Measurements from ENCODE around the gene EXOSC10. TPM values are rescaled to one million over a fixed set of nuclear protein-coding genes. Genes with fewer than 3 reads are reported as not detected.

Gene EXOSC10
- total RNA-seq, 1 experiment from 2014 or later, result 57.7 TPM

GRCh38 chr1:11116318-11116717 is 16.6 kb upstream of the EXOSC10 start:
- ChIA-PET CTCF (no interaction called here), POLR2A (ENCODE audit: unreplicated experiment) (no interaction called here)
- Histone ChIP-seq H3K79me2 (ENCODE audit: low read depth) (no peaks in the 10 kb centered on the region), H3K4me2 (no peak overlapping the region), H3F3A (ENCODE audit: insufficient read depth, low read depth) (no peaks in the 10 kb centered on the region), H3K9me2 (ENCODE audit: insufficient read depth) (no peaks in the 10 kb centered on the region), H3K36me3 (ENCODE audit: low read depth) (no peaks in the 10 kb centered on the region), H2AFZ (no peak overlapping the region), H3K27ac (no peak overlapping the region), H3K9me3 (ENCODE audit: insufficient read depth, low read depth) (no peaks in the 10 kb centered on the region), H3K4me1 (replicated peaks; ENCODE audit: insufficient read depth) (no peaks in the 10 kb centered on the region), H4K20me1 (ENCODE audit: insufficient read depth) (no peaks in the 10 kb centered on the region), H3K27me3 (ENCODE audit: insufficient read depth, low read depth) (no peaks in the 10 kb centered on the region), H3K4me3 (no peak overlapping the region)
- intact Hi-C loops (cut with micrococcal nuclease; ENCODE audit: unreplicated experiment), result no loop called here
- no TSS peak for BruUV-seq (replicated peaks)
- no peak for DNase-seq
- TF ChIP-seq CTCF (conservative IDR thresholded peaks at IDR 0.05) (no peak), EZH2 (IDR thresholded peaks at IDR 0.05; ENCODE audit: low read depth) (no peak)

GRCh38 chr1:11114966-11115365 is 15.3 kb upstream of the EXOSC10 start:
- Histone ChIP-seq H3K9me2 (ENCODE audit: insufficient read depth) (no peaks in the 10 kb centered on the region), H3K27me3 (ENCODE audit: insufficient read depth, low read depth) (no peaks in the 10 kb centered on the region), H4K20me1 (ENCODE audit: insufficient read depth) (no peaks in the 10 kb centered on the region), H3K4me2 (no peak overlapping the region), H3K36me3 (ENCODE audit: low read depth) (no peaks in the 10 kb centered on the region), H2AFZ (no peak overlapping the region), H3K79me2 (ENCODE audit: low read depth) (no peaks in the 10 kb centered on the region), H3K27ac (no peak overlapping the region), H3K4me3 (no peak overlapping the region), H3K4me1 (replicated peaks; ENCODE audit: insufficient read depth) (no peaks in the 10 kb centered on the region), H3K9me3 (ENCODE audit: insufficient read depth, low read depth) (no peaks in the 10 kb centered on the region), H3F3A (ENCODE audit: insufficient read depth, low read depth) (no peaks in the 10 kb centered on the region)
- ChIA-PET CTCF (no interaction called here), POLR2A (ENCODE audit: unreplicated experiment) (no interaction called here)
- BruUV-seq (replicated peaks), result no TSS peak
- no peak for DNase-seq
- intact Hi-C loops (cut with micrococcal nuclease; ENCODE audit: unreplicated experiment), result no loop called here
- TF ChIP-seq EZH2 (IDR thresholded peaks at IDR 0.05; ENCODE audit: low read depth), result no peak
- no peak for TF ChIP-seq CTCF (conservative IDR thresholded peaks at IDR 0.05)

GRCh38 chr1:11109047-11109760 is 9.5 kb upstream of the EXOSC10 start:
- H3K4me3 ChIP-seq, result no peak overlapping the region
- H3K9me2 ChIP-seq (ENCODE audit: insufficient read depth), result no peaks in the 10 kb centered on the region
- H2AFZ ChIP-seq, result no peak overlapping the region
- H3K27me3 ChIP-seq (ENCODE audit: insufficient read depth, low read depth), result no peaks in the 10 kb centered on the region
- no peaks in the 10 kb centered on the region for H3K9me3 ChIP-seq (ENCODE audit: insufficient read depth, low read depth)
- no peak for DNase-seq
- H3K79me2 ChIP-seq (ENCODE audit: low read depth), result no peaks in the 10 kb centered on the region
- no peaks in the 10 kb centered on the region for H4K20me1 ChIP-seq (ENCODE audit: insufficient read depth)
- no peak overlapping the region for H3K27ac ChIP-seq
- BruUV-seq (replicated peaks), result no TSS peak
- no peaks in the 10 kb centered on the region for H3F3A ChIP-seq (ENCODE audit: insufficient read depth, low read depth)
- POLR2A ChIA-PET (ENCODE audit: unreplicated experiment), result no interaction called here
- no peaks in the 10 kb centered on the region for H3K4me1 ChIP-seq (replicated peaks; ENCODE audit: insufficient read depth)
- H3K36me3 ChIP-seq (ENCODE audit: low read depth), result no peaks in the 10 kb centered on the region
- TF ChIP-seq CTCF (conservative IDR thresholded peaks at IDR 0.05) (no peak), EZH2 (IDR thresholded peaks at IDR 0.05; ENCODE audit: low read depth) (no peak)
- CTCF ChIA-PET, result no interaction called here
- no peak overlapping the region for H3K4me2 ChIP-seq
- intact Hi-C loops (cut with micrococcal nuclease; ENCODE audit: unreplicated experiment), result no loop called here

Data from PC-9 (cell line).